ENCODE data around the gene FNDC3B. TPM values are rescaled to one million over a fixed set of nuclear protein-coding genes. Genes with fewer than 3 reads are reported as not detected.

Gene FNDC3B
- total RNA-seq, 2 donors from 2014 or later = 80.6 to 107 TPM

GRCh38 chr3:172063456-172064432 lies 24.4 kb downstream of the FNDC3B start:
- H3K36me3 ChIP-seq (ENCODE audit: control insufficient read depth, insufficient read depth, low read length) = peaks cover 44% of the 10 kb centered on the region
- H3K27ac Mint-ChIP-seq = peak overlapping the region; percentile 6
- peaks cover 38% of the 10 kb centered on the region for H3K36me3 Mint-ChIP-seq (ENCODE audit: low read depth)
- no peaks in the 10 kb centered on the region for H3K27me3 ChIP-seq (ENCODE audit: control insufficient read depth, insufficient read depth, low read length, poor library complexity, severe bottlenecking)
- H3K9me3 Mint-ChIP-seq = no peaks in the 10 kb centered on the region
- WGBS, 2 experiments (ENCODE audit: insufficient coverage in 1 of 2, insufficient read length in 1 of 2) = 79 to 95% methylated on average over 5 to 7 of the region's 7 CpGs
- H3K27me3 Mint-ChIP-seq (ENCODE audit: insufficient read depth) = no peaks in the 10 kb centered on the region
- H3K4me3 ChIP-seq (ENCODE audit: low read length) = no peak overlapping the region
- H3K4me1 ChIP-seq (ENCODE audit: control insufficient read depth, insufficient read depth, low read length) = peaks cover 19% of the 10 kb centered on the region
- DNase-seq = no peak
- no peak overlapping the region for H3K4me3 Mint-ChIP-seq
- H3K4me1 Mint-ChIP-seq = peaks cover 57% of the 10 kb centered on the region
- no peak overlapping the region for H3K27ac ChIP-seq (ENCODE audit: low read depth, low read length)
- H3K9me3 ChIP-seq (ENCODE audit: control insufficient read depth, low read length) = peaks cover 10% of the 10 kb centered on the region
- H3K9ac ChIP-seq (ENCODE audit: extremely low read depth, low read length, poor library complexity, severe bottlenecking) = no peak overlapping the region
- TF ChIP-seq CTCF (conservative IDR thresholded peaks at IDR 0.05) = no peak

GRCh38 chr3:172065527-172065926 lies 26.1 kb downstream of the FNDC3B start:
- Mint-ChIP-seq H3K27ac (no peak overlapping the region), H3K27me3 (ENCODE audit: insufficient read depth) (no peaks in the 10 kb centered on the region), H3K36me3 (ENCODE audit: low read depth) (peaks cover 36% of the 10 kb centered on the region), H3K4me1 (peaks cover 57% of the 10 kb centered on the region), H3K9me3 (no peaks in the 10 kb centered on the region), H3K4me3 (no peak overlapping the region)
- no peaks in the 10 kb centered on the region for H3K27me3 ChIP-seq (ENCODE audit: control insufficient read depth, insufficient read depth, low read length, poor library complexity, severe bottlenecking)
- H3K9ac ChIP-seq (ENCODE audit: extremely low read depth, low read length, poor library complexity, severe bottlenecking) = no peak overlapping the region
- H3K9me3 ChIP-seq (ENCODE audit: control insufficient read depth, low read length) = peaks cover 10% of the 10 kb centered on the region
- H3K36me3 ChIP-seq (ENCODE audit: control insufficient read depth, insufficient read depth, low read length) = peaks cover 46% of the 10 kb centered on the region
- no peak for DNase-seq
- H3K27ac ChIP-seq (ENCODE audit: low read depth, low read length) = no peak overlapping the region
- peaks cover 22% of the 10 kb centered on the region for H3K4me1 ChIP-seq (ENCODE audit: control insufficient read depth, insufficient read depth, low read length)
- TF ChIP-seq CTCF (conservative IDR thresholded peaks at IDR 0.05) = no peak
- H3K4me3 ChIP-seq (ENCODE audit: low read length) = no peak overlapping the region
- WGBS, 2 experiments (ENCODE audit: insufficient coverage in 1 of 2, insufficient read length in 1 of 2) = 83 to 100% methylated on average over 1 of the region's 1 CpG

- Mint-ChIP-seq H3K27me3 (ENCODE audit: insufficient read depth) (no peaks in the 10 kb centered on the region), H3K27ac (peak overlapping the region; percentile 25)
- H3K27ac ChIP-seq (ENCODE audit: low read depth, low read length) = no peak overlapping the region
Observed at GRCh38 chr3:172065967-172066762, 26.8 kb downstream of the FNDC3B start.

More at GRCh38 chr3:172065967-172066762, 26.8 kb downstream of the FNDC3B start:
- H3K27me3 ChIP-seq (ENCODE audit: control insufficient read depth, insufficient read depth, low read length, poor library complexity, severe bottlenecking) = no peaks in the 10 kb centered on the region
- no peak overlapping the region for H3K4me3 Mint-ChIP-seq
- H3K9ac ChIP-seq (ENCODE audit: extremely low read depth, low read length, poor library complexity, severe bottlenecking) = no peak overlapping the region
- H3K9me3 Mint-ChIP-seq = no peaks in the 10 kb centered on the region
- no peak for DNase-seq
- WGBS, 2 experiments (ENCODE audit: insufficient coverage in 1 of 2, insufficient read length in 1 of 2) = 86 to 96% methylated on average over 5 to 7 of the region's 7 CpGs
- H3K9me3 ChIP-seq (ENCODE audit: control insufficient read depth, low read length) = peaks cover 10% of the 10 kb centered on the region
- peaks cover 32% of the 10 kb centered on the region for H3K36me3 Mint-ChIP-seq (ENCODE audit: low read depth)
- H3K4me3 ChIP-seq (ENCODE audit: low read length) = peak overlapping the region; percentile 47
- TF ChIP-seq CTCF (conservative IDR thresholded peaks at IDR 0.05) = no peak
- H3K36me3 ChIP-seq (ENCODE audit: control insufficient read depth, insufficient read depth, low read length) = peaks cover 47% of the 10 kb centered on the region
- peaks cover 59% of the 10 kb centered on the region for H3K4me1 Mint-ChIP-seq
- peaks cover 22% of the 10 kb centered on the region for H3K4me1 ChIP-seq (ENCODE audit: control insufficient read depth, insufficient read depth, low read length)

Data from endodermal cell (in vitro differentiated cells).